WTC11 (cell line): ENCODE results near the gene MOB3B. TPM values are rescaled to one million over a fixed set of nuclear protein-coding genes. Genes with fewer than 3 reads are reported as not detected.

ENCODE experiments used
- CBFB ChIP-seq: sonication (generic); formaldehyde crosslinking; IDR thresholded peaks from 2 replicates; pipeline ENCODE4 v1.8.1; 2022; ENCODE audit warnings: mild to moderate bottlenecking, low read depth, missing genetic modification reagents
- ESRRA ChIP-seq: sonication (generic); formaldehyde crosslinking; IDR thresholded peaks from 2 replicates; pipeline ENCODE4 v1.8.1; 2022; ENCODE audit warnings: mild to moderate bottlenecking, missing genetic modification reagents, borderline replicate concordance
- ETV6 ChIP-seq: sonication (generic); formaldehyde crosslinking; IDR thresholded peaks from 2 replicates; pipeline ENCODE4 v1.8.1; 2022; ENCODE audit warnings: mild to moderate bottlenecking, missing genetic modification reagents
- NR2C2 ChIP-seq: sonication (generic); formaldehyde crosslinking; IDR thresholded peaks from 2 replicates; pipeline ENCODE4 v1.8.0; 2022; ENCODE audit warnings: mild to moderate bottlenecking, missing genetic modification reagents
- TCF7 ChIP-seq: sonication (generic); formaldehyde crosslinking; IDR thresholded peaks from 2 replicates; pipeline ENCODE4 v1.8.0; 2022; ENCODE audit warnings: mild to moderate bottlenecking, low read depth, missing genetic modification reagents, moderate library complexity
- ZNF423 ChIP-seq: fragments of 250-450 bp; sonication (Bioruptor Pico); IDR thresholded peaks from 2 replicates; pipeline ENCODE4 v2.1.2; 2022; ENCODE audit warnings: mild to moderate bottlenecking, moderate library complexity
- total RNA-seq: library from RNA; stranded (reverse); gene quantifications from 3 replicates; pipeline ENCODE4 v1.2.3, GENCODE V29; 2021
- TF ChIP-seq, protein P1 (sequence below): fragments of 250-450 bp; sonication (Bioruptor Pico); IDR thresholded peaks from 2 replicates; pipeline ENCODE4 v1.9.0; 2021; ENCODE audit warnings: mild to moderate bottlenecking, borderline replicate concordance
- TF ChIP-seq, protein P2 (sequence below): fragments of 250-450 bp; sonication (Bioruptor Pico); IDR thresholded peaks from 2 replicates; pipeline ENCODE4 v1.9.0; 2021; ENCODE audit warnings: mild to moderate bottlenecking
- TF ChIP-seq, protein P3 (sequence below): sonication (generic); formaldehyde crosslinking; IDR thresholded peaks from 2 replicates; pipeline ENCODE4 v1.8.1; 2023; ENCODE audit warnings: mild to moderate bottlenecking, missing genetic modification reagents, moderate library complexity
- TF ChIP-seq, protein P4 (sequence below): sonication (generic); formaldehyde crosslinking; IDR thresholded peaks from 2 replicates; pipeline ENCODE4 v1.8.1; 2023; ENCODE audit warnings: mild to moderate bottlenecking, missing genetic modification reagents
- TF ChIP-seq, protein P5 (sequence below): sonication (generic); formaldehyde crosslinking; IDR thresholded peaks from 2 replicates; pipeline ENCODE4 v1.8.1; 2022; ENCODE audit warnings: low read depth, mild to moderate bottlenecking, moderate library complexity, missing genetic modification reagents, borderline replicate concordance
- TF ChIP-seq, protein P6 (sequence below): sonication (generic); formaldehyde crosslinking; IDR thresholded peaks from 2 replicates; pipeline ENCODE4 v1.8.1; 2023; ENCODE audit warnings: mild to moderate bottlenecking, moderate library complexity, missing genetic modification reagents
- TF ChIP-seq, protein P7 (sequence below): sonication (generic); formaldehyde crosslinking; conservative IDR thresholded peaks from 2 replicates; pipeline ENCODE4 v1.8.1; 2023; ENCODE audit warnings: mild to moderate bottlenecking, low read depth, missing genetic modification reagents, moderate library complexity

The MOB3B gene
- total RNA-seq, 1 experiment from 2014 or later = 25.1 TPM

DNA sequence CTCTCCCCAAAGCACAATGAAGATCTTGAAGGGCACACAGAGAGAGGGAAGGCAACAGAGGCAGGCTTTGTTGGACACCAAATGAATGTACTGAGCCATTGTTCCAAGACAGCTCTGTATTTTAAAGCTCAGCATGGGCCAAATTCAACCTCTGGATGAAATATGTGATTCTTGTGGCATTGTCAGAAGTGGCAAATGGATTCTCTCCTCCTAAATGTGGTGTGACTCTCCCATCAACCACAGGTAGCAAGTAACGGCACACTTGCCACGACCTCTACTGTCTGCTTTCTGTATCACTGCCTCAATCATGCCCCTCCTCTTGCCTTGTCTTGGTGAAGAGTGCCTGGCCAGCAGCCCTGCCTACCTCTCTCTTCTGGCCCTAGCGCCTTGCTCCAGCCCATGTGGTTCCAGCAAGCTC lies 6.1 kb upstream of the MOB3B start (continued):
- TF ChIP-seq, protein P1, sequence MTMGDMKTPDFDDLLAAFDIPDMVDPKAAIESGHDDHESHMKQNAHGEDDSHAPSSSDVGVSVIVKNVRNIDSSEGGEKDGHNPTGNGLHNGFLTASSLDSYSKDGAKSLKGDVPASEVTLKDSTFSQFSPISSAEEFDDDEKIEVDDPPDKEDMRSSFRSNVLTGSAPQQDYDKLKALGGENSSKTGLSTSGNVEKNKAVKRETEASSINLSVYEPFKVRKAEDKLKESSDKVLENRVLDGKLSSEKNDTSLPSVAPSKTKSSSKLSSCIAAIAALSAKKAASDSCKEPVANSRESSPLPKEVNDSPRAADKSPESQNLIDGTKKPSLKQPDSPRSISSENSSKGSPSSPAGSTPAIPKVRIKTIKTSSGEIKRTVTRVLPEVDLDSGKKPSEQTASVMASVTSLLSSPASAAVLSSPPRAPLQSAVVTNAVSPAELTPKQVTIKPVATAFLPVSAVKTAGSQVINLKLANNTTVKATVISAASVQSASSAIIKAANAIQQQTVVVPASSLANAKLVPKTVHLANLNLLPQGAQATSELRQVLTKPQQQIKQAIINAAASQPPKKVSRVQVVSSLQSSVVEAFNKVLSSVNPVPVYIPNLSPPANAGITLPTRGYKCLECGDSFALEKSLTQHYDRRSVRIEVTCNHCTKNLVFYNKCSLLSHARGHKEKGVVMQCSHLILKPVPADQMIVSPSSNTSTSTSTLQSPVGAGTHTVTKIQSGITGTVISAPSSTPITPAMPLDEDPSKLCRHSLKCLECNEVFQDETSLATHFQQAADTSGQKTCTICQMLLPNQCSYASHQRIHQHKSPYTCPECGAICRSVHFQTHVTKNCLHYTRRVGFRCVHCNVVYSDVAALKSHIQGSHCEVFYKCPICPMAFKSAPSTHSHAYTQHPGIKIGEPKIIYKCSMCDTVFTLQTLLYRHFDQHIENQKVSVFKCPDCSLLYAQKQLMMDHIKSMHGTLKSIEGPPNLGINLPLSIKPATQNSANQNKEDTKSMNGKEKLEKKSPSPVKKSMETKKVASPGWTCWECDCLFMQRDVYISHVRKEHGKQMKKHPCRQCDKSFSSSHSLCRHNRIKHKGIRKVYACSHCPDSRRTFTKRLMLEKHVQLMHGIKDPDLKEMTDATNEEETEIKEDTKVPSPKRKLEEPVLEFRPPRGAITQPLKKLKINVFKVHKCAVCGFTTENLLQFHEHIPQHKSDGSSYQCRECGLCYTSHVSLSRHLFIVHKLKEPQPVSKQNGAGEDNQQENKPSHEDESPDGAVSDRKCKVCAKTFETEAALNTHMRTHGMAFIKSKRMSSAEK (CRISPR knock-in tag) = no peak
- TF ChIP-seq TCF7 (CRISPR knock-in tag) (no peak), ZNF423 (CRISPR knock-in tag) (no peak), CBFB (CRISPR knock-in tag) (no peak), NR2C2 (CRISPR knock-in tag) (no peak), ESRRA (no peak), ETV6 (CRISPR knock-in tag) (no peak)
- TF ChIP-seq, protein P2, sequence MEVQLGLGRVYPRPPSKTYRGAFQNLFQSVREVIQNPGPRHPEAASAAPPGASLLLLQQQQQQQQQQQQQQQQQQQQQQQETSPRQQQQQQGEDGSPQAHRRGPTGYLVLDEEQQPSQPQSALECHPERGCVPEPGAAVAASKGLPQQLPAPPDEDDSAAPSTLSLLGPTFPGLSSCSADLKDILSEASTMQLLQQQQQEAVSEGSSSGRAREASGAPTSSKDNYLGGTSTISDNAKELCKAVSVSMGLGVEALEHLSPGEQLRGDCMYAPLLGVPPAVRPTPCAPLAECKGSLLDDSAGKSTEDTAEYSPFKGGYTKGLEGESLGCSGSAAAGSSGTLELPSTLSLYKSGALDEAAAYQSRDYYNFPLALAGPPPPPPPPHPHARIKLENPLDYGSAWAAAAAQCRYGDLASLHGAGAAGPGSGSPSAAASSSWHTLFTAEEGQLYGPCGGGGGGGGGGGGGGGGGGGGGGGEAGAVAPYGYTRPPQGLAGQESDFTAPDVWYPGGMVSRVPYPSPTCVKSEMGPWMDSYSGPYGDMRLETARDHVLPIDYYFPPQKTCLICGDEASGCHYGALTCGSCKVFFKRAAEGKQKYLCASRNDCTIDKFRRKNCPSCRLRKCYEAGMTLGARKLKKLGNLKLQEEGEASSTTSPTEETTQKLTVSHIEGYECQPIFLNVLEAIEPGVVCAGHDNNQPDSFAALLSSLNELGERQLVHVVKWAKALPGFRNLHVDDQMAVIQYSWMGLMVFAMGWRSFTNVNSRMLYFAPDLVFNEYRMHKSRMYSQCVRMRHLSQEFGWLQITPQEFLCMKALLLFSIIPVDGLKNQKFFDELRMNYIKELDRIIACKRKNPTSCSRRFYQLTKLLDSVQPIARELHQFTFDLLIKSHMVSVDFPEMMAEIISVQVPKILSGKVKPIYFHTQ = no peak
- TF ChIP-seq, protein P3, sequence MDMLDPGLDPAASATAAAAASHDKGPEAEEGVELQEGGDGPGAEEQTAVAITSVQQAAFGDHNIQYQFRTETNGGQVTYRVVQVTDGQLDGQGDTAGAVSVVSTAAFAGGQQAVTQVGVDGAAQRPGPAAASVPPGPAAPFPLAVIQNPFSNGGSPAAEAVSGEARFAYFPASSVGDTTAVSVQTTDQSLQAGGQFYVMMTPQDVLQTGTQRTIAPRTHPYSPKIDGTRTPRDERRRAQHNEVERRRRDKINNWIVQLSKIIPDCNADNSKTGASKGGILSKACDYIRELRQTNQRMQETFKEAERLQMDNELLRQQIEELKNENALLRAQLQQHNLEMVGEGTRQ (CRISPR knock-in tag) = no peak
- TF ChIP-seq, protein P4, sequence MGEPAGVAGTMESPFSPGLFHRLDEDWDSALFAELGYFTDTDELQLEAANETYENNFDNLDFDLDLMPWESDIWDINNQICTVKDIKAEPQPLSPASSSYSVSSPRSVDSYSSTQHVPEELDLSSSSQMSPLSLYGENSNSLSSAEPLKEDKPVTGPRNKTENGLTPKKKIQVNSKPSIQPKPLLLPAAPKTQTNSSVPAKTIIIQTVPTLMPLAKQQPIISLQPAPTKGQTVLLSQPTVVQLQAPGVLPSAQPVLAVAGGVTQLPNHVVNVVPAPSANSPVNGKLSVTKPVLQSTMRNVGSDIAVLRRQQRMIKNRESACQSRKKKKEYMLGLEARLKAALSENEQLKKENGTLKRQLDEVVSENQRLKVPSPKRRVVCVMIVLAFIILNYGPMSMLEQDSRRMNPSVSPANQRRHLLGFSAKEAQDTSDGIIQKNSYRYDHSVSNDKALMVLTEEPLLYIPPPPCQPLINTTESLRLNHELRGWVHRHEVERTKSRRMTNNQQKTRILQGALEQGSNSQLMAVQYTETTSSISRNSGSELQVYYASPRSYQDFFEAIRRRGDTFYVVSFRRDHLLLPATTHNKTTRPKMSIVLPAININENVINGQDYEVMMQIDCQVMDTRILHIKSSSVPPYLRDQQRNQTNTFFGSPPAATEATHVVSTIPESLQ = no peak
- TF ChIP-seq, protein P5, sequence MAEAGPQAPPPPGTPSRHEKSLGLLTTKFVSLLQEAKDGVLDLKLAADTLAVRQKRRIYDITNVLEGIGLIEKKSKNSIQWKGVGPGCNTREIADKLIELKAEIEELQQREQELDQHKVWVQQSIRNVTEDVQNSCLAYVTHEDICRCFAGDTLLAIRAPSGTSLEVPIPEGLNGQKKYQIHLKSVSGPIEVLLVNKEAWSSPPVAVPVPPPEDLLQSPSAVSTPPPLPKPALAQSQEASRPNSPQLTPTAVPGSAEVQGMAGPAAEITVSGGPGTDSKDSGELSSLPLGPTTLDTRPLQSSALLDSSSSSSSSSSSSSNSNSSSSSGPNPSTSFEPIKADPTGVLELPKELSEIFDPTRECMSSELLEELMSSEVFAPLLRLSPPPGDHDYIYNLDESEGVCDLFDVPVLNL (CRISPR knock-in tag) = no peak
- TF ChIP-seq, protein P6, sequence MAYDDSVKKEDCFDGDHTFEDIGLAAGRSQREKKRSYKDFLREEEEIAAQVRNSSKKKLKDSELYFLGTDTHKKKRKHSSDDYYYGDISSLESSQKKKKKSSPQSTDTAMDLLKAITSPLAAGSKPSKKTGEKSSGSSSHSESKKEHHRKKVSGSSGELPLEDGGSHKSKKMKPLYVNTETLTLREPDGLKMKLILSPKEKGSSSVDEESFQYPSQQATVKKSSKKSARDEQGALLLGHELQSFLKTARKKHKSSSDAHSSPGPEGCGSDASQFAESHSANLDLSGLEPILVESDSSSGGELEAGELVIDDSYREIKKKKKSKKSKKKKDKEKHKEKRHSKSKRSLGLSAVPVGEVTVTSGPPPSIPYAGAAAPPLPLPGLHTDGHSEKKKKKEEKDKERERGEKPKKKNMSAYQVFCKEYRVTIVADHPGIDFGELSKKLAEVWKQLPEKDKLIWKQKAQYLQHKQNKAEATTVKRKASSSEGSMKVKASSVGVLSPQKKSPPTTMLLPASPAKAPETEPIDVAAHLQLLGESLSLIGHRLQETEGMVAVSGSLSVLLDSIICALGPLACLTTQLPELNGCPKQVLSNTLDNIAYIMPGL = no peak
- TF ChIP-seq, protein P7, sequence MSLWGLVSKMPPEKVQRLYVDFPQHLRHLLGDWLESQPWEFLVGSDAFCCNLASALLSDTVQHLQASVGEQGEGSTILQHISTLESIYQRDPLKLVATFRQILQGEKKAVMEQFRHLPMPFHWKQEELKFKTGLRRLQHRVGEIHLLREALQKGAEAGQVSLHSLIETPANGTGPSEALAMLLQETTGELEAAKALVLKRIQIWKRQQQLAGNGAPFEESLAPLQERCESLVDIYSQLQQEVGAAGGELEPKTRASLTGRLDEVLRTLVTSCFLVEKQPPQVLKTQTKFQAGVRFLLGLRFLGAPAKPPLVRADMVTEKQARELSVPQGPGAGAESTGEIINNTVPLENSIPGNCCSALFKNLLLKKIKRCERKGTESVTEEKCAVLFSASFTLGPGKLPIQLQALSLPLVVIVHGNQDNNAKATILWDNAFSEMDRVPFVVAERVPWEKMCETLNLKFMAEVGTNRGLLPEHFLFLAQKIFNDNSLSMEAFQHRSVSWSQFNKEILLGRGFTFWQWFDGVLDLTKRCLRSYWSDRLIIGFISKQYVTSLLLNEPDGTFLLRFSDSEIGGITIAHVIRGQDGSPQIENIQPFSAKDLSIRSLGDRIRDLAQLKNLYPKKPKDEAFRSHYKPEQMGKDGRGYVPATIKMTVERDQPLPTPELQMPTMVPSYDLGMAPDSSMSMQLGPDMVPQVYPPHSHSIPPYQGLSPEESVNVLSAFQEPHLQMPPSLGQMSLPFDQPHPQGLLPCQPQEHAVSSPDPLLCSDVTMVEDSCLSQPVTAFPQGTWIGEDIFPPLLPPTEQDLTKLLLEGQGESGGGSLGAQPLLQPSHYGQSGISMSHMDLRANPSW (CRISPR knock-in tag) = no peak
- TF ChIP-seq, all 79 proteins: peak for 0
